H9 (cell line): ENCODE measurements around the gene LHPP. TPM values are rescaled to one million over a fixed set of nuclear protein-coding genes. Genes with fewer than 3 reads are reported as not detected.

Experiments used
- DNase-seq: peaks from one replicate; pipeline ENCODE4 v3.0.0-alpha.2; 2017
- H2AFZ ChIP-seq: one replicate; pipeline ENCODE4 v1.6.1; 2013; ENCODE audit warnings: mild to moderate bottlenecking, low read length, control low read depth, moderate library complexity
- H2AK5ac ChIP-seq: 2 replicates; pipeline ENCODE4 v1.6.1; 2013; ENCODE audit warnings: low read length, control low read depth, mixed read lengths; ENCODE audit not compliant: insufficient read length
- H2BK120ac ChIP-seq: one replicate; pipeline ENCODE4 v1.6.1; 2013; ENCODE audit warnings: low read depth, mild to moderate bottlenecking, low read length, control low read depth, inconsistent platforms; ENCODE audit not compliant: poor library complexity, severe bottlenecking
- H2BK12ac ChIP-seq: 2 replicates; pipeline ENCODE4 v1.6.1; 2013; ENCODE audit warnings: low read length, control low read depth, mixed read lengths, low read depth; ENCODE audit not compliant: insufficient read length
- H2BK15ac ChIP-seq: 2 replicates; pipeline ENCODE4 v1.6.1; 2013; ENCODE audit warnings: low read depth, low read length, control low read depth
- H2BK20ac ChIP-seq: one replicate; pipeline ENCODE4 v1.6.1; 2013; ENCODE audit warnings: low read depth, mild to moderate bottlenecking, low read length, control low read depth, inconsistent platforms; ENCODE audit not compliant: poor library complexity, severe bottlenecking
- H2BK5ac ChIP-seq: 2 replicates; pipeline ENCODE4 v1.6.1; 2013; ENCODE audit warnings: low read length, control low read depth, mixed read lengths; ENCODE audit not compliant: insufficient read length
- H3K14ac ChIP-seq: 2 replicates; pipeline ENCODE4 v1.6.1; 2013; ENCODE audit warnings: low read length, control low read depth; ENCODE audit not compliant: insufficient read depth
- H3K18ac ChIP-seq: 2 replicates; pipeline ENCODE4 v1.6.1; 2013; ENCODE audit warnings: low read depth, mild to moderate bottlenecking, mixed read lengths, low read length, control low read depth; ENCODE audit not compliant: insufficient read length
- H3K23ac ChIP-seq: 2 replicates; pipeline ENCODE4 v1.6.1; 2013; ENCODE audit warnings: low read length, control low read depth, mixed read lengths, low read depth; ENCODE audit not compliant: insufficient read length
- H3K23me2 ChIP-seq: 2 replicates; pipeline ENCODE4 v1.6.1; 2013; ENCODE audit warnings: low read depth, mild to moderate bottlenecking, mixed read lengths, low read length, control low read depth; ENCODE audit not compliant: insufficient read length, poor library complexity, severe bottlenecking
- H3K27ac ChIP-seq: 2 replicates; pipeline ENCODE4 v1.5.1; 2013; ENCODE audit warnings: low read length, control low read depth, mixed read lengths, low read depth; ENCODE audit not compliant: insufficient read length
- H3K27me3 ChIP-seq: 2 replicates; pipeline ENCODE4 v1.6.1; 2013; ENCODE audit warnings: low read length, control low read depth, inconsistent platforms; ENCODE audit not compliant: insufficient read depth
- H3K4ac ChIP-seq: 2 replicates; pipeline ENCODE4 v1.6.1; 2013; ENCODE audit warnings: low read depth, mild to moderate bottlenecking, control low read depth, inconsistent platforms, low read length, moderate library complexity
- H3K4me1 ChIP-seq: 2 replicates; pipeline ENCODE4 v1.6.1; 2013; ENCODE audit warnings: low read length, control low read depth, inconsistent platforms; ENCODE audit not compliant: insufficient read depth
- H3K4me2 ChIP-seq: 2 replicates; pipeline ENCODE4 v1.6.1; 2013; ENCODE audit warnings: low read length, control low read depth, mixed read lengths; ENCODE audit not compliant: insufficient read length, insufficient read depth
- H3K56ac ChIP-seq: 2 replicates; pipeline ENCODE4 v1.6.1; 2013; ENCODE audit warnings: low read depth, mild to moderate bottlenecking, mixed read lengths, low read length, control low read depth; ENCODE audit not compliant: insufficient read length
- H3K79me1 ChIP-seq: 2 replicates; pipeline ENCODE4 v1.6.1; 2013; ENCODE audit warnings: low read depth, mild to moderate bottlenecking, moderate library complexity, low read length, control low read depth, inconsistent platforms; ENCODE audit not compliant: insufficient read depth, poor library complexity, severe bottlenecking
- H3K79me2 ChIP-seq: 2 replicates; pipeline ENCODE4 v1.6.1; 2013; ENCODE audit warnings: low read length, control low read depth, inconsistent platforms; ENCODE audit not compliant: insufficient read depth
- H3K9ac ChIP-seq: 2 replicates; pipeline ENCODE4 v1.6.1; 2013; ENCODE audit warnings: low read length, control low read depth, mixed read lengths; ENCODE audit not compliant: insufficient read length; ENCODE audit errors: extremely low read depth
- H3K9me3 ChIP-seq: one replicate; pipeline ENCODE4 v1.6.1; 2013; ENCODE audit warnings: low read depth, low read length, inconsistent platforms; ENCODE audit not compliant: control insufficient read depth
- H3T11ph ChIP-seq: one replicate; pipeline ENCODE4 v1.6.1; 2013; ENCODE audit warnings: mild to moderate bottlenecking, low read length, control low read depth, inconsistent platforms
- H4K20me1 ChIP-seq: one replicate; pipeline ENCODE4 v1.6.1; 2013; ENCODE audit not compliant: control insufficient read depth, insufficient read length, insufficient read depth
- H4K5ac ChIP-seq: 2 replicates; pipeline ENCODE4 v1.6.1; 2013; ENCODE audit warnings: low read depth, mild to moderate bottlenecking, mixed read lengths, low read length, control low read depth; ENCODE audit not compliant: insufficient read length
- H4K8ac ChIP-seq: replicated peaks from 2 replicates; pipeline ENCODE4 v1.6.1; 2013; ENCODE audit warnings: low read length, control low read depth, mixed read lengths, low read depth; ENCODE audit not compliant: insufficient read length
- H4K91ac ChIP-seq: 2 replicates; pipeline ENCODE4 v1.6.1; 2013; ENCODE audit warnings: low read depth, mild to moderate bottlenecking, moderate library complexity, mixed read lengths, low read length, control low read depth; ENCODE audit not compliant: insufficient read length
- H3K27ac Mint-ChIP-seq, 3 experiments: 2 replicates in 2 of 3; 3 replicates in 1 of 3; pipeline ENCODE4 v1.8.0; 2020 to 2021; ENCODE audit warnings: mixed read lengths in 3 of 3, mild to moderate bottlenecking in 1 of 3, moderate library complexity in 1 of 3
- H3K27me3 Mint-ChIP-seq: 2 replicates; pipeline ENCODE4 v1.8.0; 2021; ENCODE audit warnings: low read depth, mild to moderate bottlenecking, moderate library complexity, mixed read lengths
- H3K36me3 Mint-ChIP-seq, 3 experiments: 2 replicates in 2 of 3; 3 replicates in 1 of 3; pipeline ENCODE4 v1.8.0; 2020 to 2021; ENCODE audit warnings: low read depth in 3 of 3, mixed read lengths in 3 of 3; ENCODE audit not compliant: insufficient read depth in 1 of 3
- H3K4me1 Mint-ChIP-seq, 2 experiments: 2 replicates each; pipeline ENCODE4 v1.8.0; 2020; ENCODE audit warnings: mixed read lengths in 2 of 2
- H3K4me3 Mint-ChIP-seq, 2 experiments: 2 replicates in 1 of 2; 3 replicates in 1 of 2; pipeline ENCODE4 v1.8.0; 2020 to 2021; ENCODE audit warnings: mild to moderate bottlenecking in 2 of 2, mixed read lengths in 2 of 2, moderate library complexity in 1 of 2
- H3K9me3 Mint-ChIP-seq, 2 experiments: 2 replicates in 1 of 2; 3 replicates in 1 of 2; pipeline ENCODE4 v1.8.0; 2020; ENCODE audit warnings: mild to moderate bottlenecking in 2 of 2, mixed read lengths in 2 of 2, moderate library complexity in 1 of 2
- CTCF ChIP-seq: fragments of 200-600 bp; sonication (generic); conservative IDR thresholded peaks from 3 replicates; pipeline ENCODE4 v1.8.0; 2021; ENCODE audit warnings: antibody characterized with exemption, mild to moderate bottlenecking
- WGBS: extraction: QIAGEN DNeasy Blood & Tissue Kit; methylation state at CpG from one replicate; pipeline ENCODE4 v1.1.7; 2013; ENCODE audit warnings: missing lambda C conversion rate, low lambda C conversion rate, mixed read lengths; ENCODE audit not compliant: insufficient read length; ENCODE audit errors: extremely low coverage; 5-methylcytosine and 5-hydroxymethylcytosine counted together
- total RNA-seq: library from RNA; stranded (reverse); gene quantifications from 2 replicates; pipeline ENCODE4 v1.2.1, GENCODE V29; 2021

LHPP gene
- total RNA-seq, 1 experiment from 2014 or later = 29.6 TPM

- H3K36me3 Mint-ChIP-seq = no peaks in the 10 kb centered on the region; a peak in 1 of 7 replicates
- peak overlapping the region; percentile 82 for H3K4me2 ChIP-seq
- no peak overlapping the region for H2BK12ac ChIP-seq
- no peaks in the 10 kb centered on the region for H4K20me1 ChIP-seq
- DNase-seq = peak; percentile 54
- no peak overlapping the region for H2AK5ac ChIP-seq
- H3K14ac ChIP-seq = no peak overlapping the region
- no peaks in the 10 kb centered on the region; the same call in 1 of the 2 replicates for H3K27me3 ChIP-seq
- H3K9ac ChIP-seq = peak overlapping the region; percentile 15
- H2BK15ac ChIP-seq = no peak overlapping the region
- H3K4me1 Mint-ChIP-seq = peaks cover 24 to 28% of the 10 kb centered on the region in 2 experiments
- H3K56ac ChIP-seq = no peak overlapping the region
- no peak overlapping the region for H2BK20ac ChIP-seq
- WGBS = no CpG with 5 or more reads among the region's 64 CpGs
- H3K4me1 ChIP-seq = peaks cover 4% of the 10 kb centered on the region; the same call in 1 of the 2 replicates
- no peaks in the 10 kb centered on the region for H3K79me1 ChIP-seq
- no peak overlapping the region for H2BK5ac ChIP-seq
- H3K4me3 Mint-ChIP-seq = peak overlapping the region; percentile 78 to 92
- no peak overlapping the region for H3K23ac ChIP-seq
- H4K91ac ChIP-seq = no peak overlapping the region
- H3K23me2 ChIP-seq = peaks cover 9% of the 10 kb centered on the region
- no peak overlapping the region for H3T11ph ChIP-seq
- no peak overlapping the region for H2BK120ac ChIP-seq
- 0 out of 3 replicates have a peak, but pooled peaks have one; percentile 15 for TF ChIP-seq CTCF
- no peaks in the 10 kb centered on the region for H3K9me3 Mint-ChIP-seq
- H3K4ac ChIP-seq = no peak overlapping the region
- H3K9me3 ChIP-seq = no peaks in the 10 kb centered on the region
- no peak overlapping the region for H4K8ac ChIP-seq
- H2AFZ ChIP-seq = no peak overlapping the region
- peaks cover 34% of the 10 kb centered on the region for H3K27me3 Mint-ChIP-seq
- no peak overlapping the region for H4K5ac ChIP-seq
- no peak overlapping the region for H3K27ac ChIP-seq
- H3K18ac ChIP-seq = no peak overlapping the region
- H3K27ac Mint-ChIP-seq = peak overlapping the region in 1 of 3 experiments; percentile 62; a peak in 1 of 7 replicates
- no peaks in the 10 kb centered on the region; the same call in 1 of the 2 replicates for H3K79me2 ChIP-seq
These were observed 43.5 kb upstream of the LHPP start for GRCh38 chr10:124417895-124418725.
